OCI-LY1 (cell line): ENCODE data around the gene LCT.

Source experiments
- CTCF ChIP-seq: fragments of 200-600 bp; sonication (generic), shearing (Covaris generic); IDR thresholded peaks from 2 replicates; pipeline ENCODE4 v1.5.1; 2017; ENCODE audit warnings: mild to moderate bottlenecking, antibody characterized with exemption, low read length, moderate library complexity, mixed read lengths
- EZH2 ChIP-seq: fragments of 200-600 bp; sonication (generic), shearing (Covaris generic); IDR thresholded peaks from 2 replicates; pipeline ENCODE4 v1.8.0; 2017; ENCODE audit warnings: borderline replicate concordance, mixed run types, mild to moderate bottlenecking, antibody characterized with exemption, low read length, moderate library complexity, mixed read lengths

DNA sequence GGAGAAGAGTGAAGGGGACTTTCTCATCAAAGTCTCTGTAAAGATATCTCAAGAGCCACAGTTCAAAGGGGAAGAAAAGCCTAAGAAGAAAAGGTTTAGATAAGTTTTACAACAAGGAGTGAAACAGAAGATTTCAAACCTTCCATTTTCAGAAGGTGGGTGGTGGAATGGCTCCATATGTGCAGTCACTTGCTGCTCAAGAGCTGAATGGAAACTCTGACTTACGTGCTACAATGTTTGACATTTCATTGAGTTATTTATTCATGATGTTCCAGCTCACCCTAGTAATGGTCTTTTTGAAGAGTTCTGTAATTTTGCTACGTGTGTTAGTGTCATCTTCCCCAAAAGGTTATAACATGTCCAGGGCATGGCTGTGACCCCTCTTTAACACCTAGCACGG, 21.7 kb downstream of the LCT start:
- no peak for TF ChIP-seq CTCF
- no peak for TF ChIP-seq EZH2
